ENCODE data around the gene FSTL5. TPM values are rescaled to one million over a fixed set of nuclear protein-coding genes. Genes with fewer than 3 reads are reported as not detected.

The FSTL5 gene
- total RNA-seq, 4 donors from 2014 or later: not detected

DNA sequence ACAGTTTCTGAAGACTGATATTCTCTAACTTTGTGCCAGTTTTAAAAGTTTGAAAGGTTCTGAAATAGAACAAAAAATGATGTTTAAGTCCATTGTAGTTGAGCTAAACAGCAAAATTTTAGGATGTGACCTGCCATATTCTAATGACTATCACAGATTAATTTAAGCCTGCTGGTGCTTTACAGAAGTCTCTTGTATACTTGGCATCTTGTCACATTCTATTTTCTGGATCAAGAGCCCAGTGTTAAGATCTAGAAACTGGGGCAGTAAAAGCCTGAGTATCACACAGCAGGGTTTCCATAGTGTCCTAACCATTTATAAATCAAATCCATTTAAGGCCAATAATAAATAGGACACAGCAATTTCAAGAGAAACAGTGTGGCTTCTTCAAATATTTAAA, 12.4 kb downstream of the FSTL5 start:
- Histone ChIP-seq H3K27me3 (no peaks in the 10 kb centered on the region), H3K9me3 (no peaks in the 10 kb centered on the region), H3K4me3 (no peak overlapping the region), H3K4me1 (no peaks in the 10 kb centered on the region), H3K27ac (no peak overlapping the region), H3K36me3 (no peaks in the 10 kb centered on the region)
- TF ChIP-seq EP300 (IDR thresholded peaks at IDR 0.05): no peak
- DNase-seq (ENCODE audit: low spot score in 2 of 2): no peak

DNA sequence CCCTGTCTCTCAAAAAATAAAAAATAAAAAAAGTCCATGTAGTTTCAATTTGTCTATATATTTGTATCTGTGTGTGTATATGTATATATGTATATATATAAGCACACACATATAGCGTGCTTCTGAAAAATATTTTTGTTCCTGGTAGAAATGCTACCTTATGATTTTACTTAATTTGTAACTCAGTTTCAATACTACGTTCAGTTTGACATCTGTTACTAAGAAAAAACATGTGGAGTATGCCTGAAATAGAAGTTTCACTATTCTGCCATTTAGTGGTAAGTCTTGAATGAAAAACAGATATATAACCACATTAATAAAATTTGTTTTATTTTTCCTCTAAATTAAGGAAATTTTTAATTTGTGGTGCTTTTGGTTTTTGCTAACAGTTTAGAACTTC, 14.2 kb downstream of the FSTL5 start:
- no peaks in the 10 kb centered on the region for H3K36me3 ChIP-seq
- WGBS: 51% methylated on average over 2 of the region's 2 CpGs
- H3K27me3 ChIP-seq: no peaks in the 10 kb centered on the region
- H3K9me3 ChIP-seq: no peaks in the 10 kb centered on the region
- TF ChIP-seq EP300 (IDR thresholded peaks at IDR 0.05) (no peak), CTCF (IDR thresholded peaks at IDR 0.05) (no peak), POLR2AphosphoS5 (IDR thresholded peaks at IDR 0.05) (no peak), POLR2A (IDR thresholded peaks at IDR 0.05) (no peak)
- DNase-seq (ENCODE audit: low spot score in 2 of 2): no peak
- H3K4me1 ChIP-seq: no peaks in the 10 kb centered on the region
- no peak overlapping the region for H3K27ac ChIP-seq
- H3K4me3 ChIP-seq: no peak overlapping the region

DNA sequence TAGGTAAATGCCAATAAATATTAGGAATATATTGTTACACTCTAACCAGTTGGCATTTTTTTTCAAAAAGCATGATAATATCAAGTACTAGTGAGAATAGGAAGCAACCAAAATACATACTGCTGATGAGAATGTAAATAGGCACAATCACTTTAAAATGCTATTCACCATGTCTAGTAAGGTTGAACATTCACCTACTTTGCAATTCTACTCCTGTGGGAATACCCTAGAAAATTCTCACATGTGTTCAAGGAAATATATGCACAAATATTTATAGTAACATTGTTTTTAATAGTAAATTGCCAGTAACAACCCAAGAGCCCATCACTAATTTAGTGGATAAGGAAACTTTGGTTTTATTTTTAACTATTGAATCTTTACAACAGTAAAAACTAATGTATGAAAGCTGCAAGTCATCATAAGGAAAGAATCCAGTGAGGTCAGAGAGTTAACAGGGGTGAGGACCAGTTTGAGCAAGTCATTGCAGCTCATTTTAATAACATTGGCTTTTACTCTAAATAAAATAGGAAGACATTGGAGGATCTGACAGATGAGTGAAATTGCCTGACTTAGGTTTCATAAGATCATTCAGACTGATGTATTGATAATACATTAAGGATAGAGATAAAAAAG, 23.6 kb downstream of the FSTL5 start:
- Histone ChIP-seq H3K27me3 (no peaks in the 10 kb centered on the region), H3K4me1 (no peaks in the 10 kb centered on the region), H3K4me3 (no peak overlapping the region), H3K27ac (no peak overlapping the region), H3K36me3 (no peaks in the 10 kb centered on the region), H3K9me3 (no peaks in the 10 kb centered on the region)
- DNase-seq (ENCODE audit: low spot score in 2 of 2): no peak
- TF ChIP-seq EP300 (IDR thresholded peaks at IDR 0.05) (no peak), POLR2AphosphoS5 (IDR thresholded peaks at IDR 0.05) (no peak), POLR2A (IDR thresholded peaks at IDR 0.05) (no peak), CTCF (IDR thresholded peaks at IDR 0.05) (no peak)

GRCh38 chr4:162139412-162139811, 24.4 kb downstream of the FSTL5 start:
- WGBS: 64% methylated on average over 2 of the region's 2 CpGs
- TF ChIP-seq EP300 (IDR thresholded peaks at IDR 0.05) (no peak), CTCF (IDR thresholded peaks at IDR 0.05) (no peak), POLR2AphosphoS5 (IDR thresholded peaks at IDR 0.05) (no peak), POLR2A (IDR thresholded peaks at IDR 0.05) (no peak)

GRCh38 chr4:162131256-162131655, 32.5 kb downstream of the FSTL5 start:
- TF ChIP-seq CTCF (IDR thresholded peaks at IDR 0.05) (no peak), EP300 (IDR thresholded peaks at IDR 0.05) (no peak), POLR2AphosphoS5 (IDR thresholded peaks at IDR 0.05) (no peak), POLR2A (IDR thresholded peaks at IDR 0.05) (no peak)
- no peak for DNase-seq (ENCODE audit: low spot score in 2 of 2)
- H3K4me3 ChIP-seq: no peak overlapping the region
- H3K4me1 ChIP-seq: no peaks in the 10 kb centered on the region
- H3K36me3 ChIP-seq: no peaks in the 10 kb centered on the region
- no peaks in the 10 kb centered on the region for H3K27me3 ChIP-seq
- H3K27ac ChIP-seq: no peak overlapping the region
- H3K9me3 ChIP-seq: no peaks in the 10 kb centered on the region
- WGBS: 58% methylated on average over 2 of the region's 2 CpGs

More at GRCh38 chr4:162139412-162139811, 24.4 kb downstream of the FSTL5 start:
- no peak overlapping the region for H3K27ac ChIP-seq
- H3K4me3 ChIP-seq: no peak overlapping the region
- H3K9me3 ChIP-seq: no peaks in the 10 kb centered on the region
- DNase-seq (ENCODE audit: low spot score in 2 of 2): no peak
- no peaks in the 10 kb centered on the region for H3K27me3 ChIP-seq
- no peaks in the 10 kb centered on the region for H3K36me3 ChIP-seq
- no peaks in the 10 kb centered on the region for H3K4me1 ChIP-seq

DNA sequence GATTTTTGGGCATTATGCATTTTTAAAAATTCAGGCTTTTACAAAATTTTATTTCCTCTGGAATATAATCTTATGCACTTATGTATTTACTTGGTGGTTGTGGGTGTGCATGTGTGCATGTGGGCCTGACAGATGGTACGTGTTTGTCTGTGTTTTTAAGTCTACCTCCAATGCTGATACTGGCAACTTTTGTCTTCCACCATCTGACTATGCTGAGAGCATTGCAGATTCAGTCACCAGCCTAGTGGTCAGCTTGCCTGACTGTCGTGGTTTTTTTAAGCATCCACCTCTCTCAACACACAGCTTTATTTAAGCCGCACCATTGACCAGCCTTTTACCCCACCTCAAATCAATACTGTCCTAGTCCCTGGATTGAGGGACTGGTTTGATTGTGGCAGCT, 37.1 kb downstream of the FSTL5 start:
- WGBS: 70% methylated on average over 3 of the region's 3 CpGs
- H3K36me3 ChIP-seq: no peaks in the 10 kb centered on the region
- no peak overlapping the region for H3K27ac ChIP-seq
- TF ChIP-seq POLR2A (IDR thresholded peaks at IDR 0.05) (no peak), EP300 (IDR thresholded peaks at IDR 0.05) (no peak), CTCF (IDR thresholded peaks at IDR 0.05) (no peak), POLR2AphosphoS5 (IDR thresholded peaks at IDR 0.05) (no peak)
- no peaks in the 10 kb centered on the region for H3K9me3 ChIP-seq
- H3K4me1 ChIP-seq: no peaks in the 10 kb centered on the region
- no peaks in the 10 kb centered on the region for H3K27me3 ChIP-seq
- no peak overlapping the region for H3K4me3 ChIP-seq
- no peak for DNase-seq (ENCODE audit: low spot score in 2 of 2)

Data from suprapubic skin (tissue), 4 donors.